ENCODE data around the gene GYS1.

Gene GYS1

GRCh38 chr19:48963371-48964204 lies 29.5 kb downstream of the GYS1 start:
- no peak for DNase-seq (ENCODE audit: low read depth, low spot score)

DNA sequence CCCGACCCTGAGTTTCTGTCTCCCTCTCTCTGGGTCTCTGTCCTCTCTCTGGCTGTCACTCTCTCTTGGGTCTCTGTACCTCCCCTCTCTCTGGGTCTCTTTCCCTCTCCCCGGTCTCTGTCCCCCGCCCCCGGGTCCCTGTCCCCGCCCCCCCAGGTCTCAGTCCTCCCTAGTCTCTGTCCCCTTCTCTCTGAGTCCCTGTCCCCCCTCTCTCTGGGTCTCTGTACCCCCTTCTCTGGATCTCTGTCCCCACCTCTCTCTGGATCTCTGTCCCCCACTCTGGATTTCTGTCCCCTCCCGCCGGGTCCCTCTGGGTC lies 30.3 kb downstream of the GYS1 start:
- DNase-seq (ENCODE audit: low read depth, low spot score), result no peak

DNA sequence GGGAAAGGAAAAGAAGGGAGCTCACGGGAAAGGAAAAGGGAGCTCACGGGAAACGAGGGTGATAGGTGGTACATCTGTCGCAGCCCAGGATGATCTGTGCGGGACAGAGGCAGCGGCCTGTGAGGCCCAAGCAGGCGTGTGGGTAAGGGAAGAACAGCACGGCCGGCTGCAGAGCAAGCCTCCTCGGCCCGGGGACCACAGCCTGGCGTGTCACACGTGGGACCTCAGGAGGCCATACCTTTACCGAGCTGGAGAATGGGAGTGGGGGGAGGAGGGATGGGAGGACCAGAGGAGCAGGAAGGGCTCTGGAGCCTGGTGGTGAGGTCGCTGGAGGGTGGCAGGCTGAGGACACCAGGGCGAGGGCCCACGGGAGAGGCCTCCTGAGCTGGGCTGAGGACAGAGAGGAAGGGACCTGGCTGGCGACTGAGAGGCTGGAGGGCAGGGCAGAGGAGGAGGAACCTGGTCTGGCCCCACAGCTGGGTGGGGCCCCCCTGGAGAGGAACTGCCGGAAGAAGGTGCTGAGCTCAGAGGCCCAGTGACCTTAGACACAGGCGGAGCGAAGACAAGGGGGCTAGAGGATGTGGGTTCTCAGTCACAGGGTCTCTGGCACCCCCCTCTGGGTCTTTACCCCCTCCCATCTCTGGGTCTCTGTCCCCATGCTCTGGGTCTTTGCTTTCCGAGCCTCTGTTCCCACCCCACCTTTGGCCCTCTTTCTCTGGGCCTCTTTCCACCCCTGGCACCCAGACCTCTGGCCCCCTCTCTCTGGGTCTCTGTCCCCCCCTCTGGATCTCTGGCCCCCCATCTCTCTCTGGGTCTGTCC lies 30.9 kb downstream of the GYS1 start:
- DNase-seq (ENCODE audit: low read depth, low spot score), result no peak

DNA sequence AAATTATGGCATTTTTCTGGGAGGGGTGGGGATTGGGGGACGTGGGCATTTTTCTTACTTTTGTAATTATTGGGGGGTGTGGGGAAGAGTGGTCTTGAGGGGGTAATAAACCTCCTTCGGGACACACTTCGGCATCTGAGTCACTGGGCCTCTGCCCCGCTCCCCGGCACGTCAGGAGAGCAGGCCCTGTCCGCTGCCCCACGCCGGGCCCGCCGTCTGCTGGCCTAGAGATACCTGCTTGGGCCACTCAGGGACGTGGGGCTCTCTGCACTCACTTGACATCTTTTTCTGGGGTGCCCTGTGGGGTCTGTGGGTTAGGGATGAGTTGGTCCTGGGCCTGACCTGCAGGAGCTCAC lies 31.5 kb downstream of the GYS1 start:
- no peak for DNase-seq (ENCODE audit: low read depth, low spot score)

DNA sequence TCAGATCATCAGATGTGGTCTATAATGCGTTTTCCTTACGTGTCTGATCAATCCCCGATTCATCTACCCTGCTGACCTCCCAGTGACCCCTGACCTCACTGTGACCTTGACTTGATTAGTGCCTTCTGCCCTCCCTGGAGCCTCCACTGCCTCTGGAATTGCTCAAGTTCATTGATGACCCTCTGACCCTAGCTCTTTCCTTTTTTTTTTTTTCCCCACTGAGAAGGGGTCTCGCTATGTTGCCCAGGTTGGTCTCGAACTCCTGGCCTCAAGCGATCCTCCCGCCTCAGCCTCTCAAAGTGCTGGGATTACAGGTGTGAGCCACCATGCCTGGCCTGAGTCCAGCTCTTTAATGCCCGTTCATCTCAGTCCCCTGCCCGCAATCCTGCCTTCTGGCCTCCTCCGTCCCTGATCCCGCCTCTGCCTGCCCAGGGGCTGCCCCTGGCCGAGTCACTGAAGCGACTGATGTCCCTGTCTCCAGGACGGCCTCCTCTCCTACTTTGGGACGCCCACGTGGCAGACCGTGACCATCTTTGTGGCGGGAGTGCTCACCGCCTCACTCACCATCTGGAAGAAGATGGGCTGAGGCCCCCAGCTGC lies 32.0 kb downstream of the GYS1 start:
- DNase-seq (ENCODE audit: low read depth, low spot score), result no peak

GRCh38 chr19:48959341-48960239 lies 33.5 kb downstream of the GYS1 start:
- DNase-seq (ENCODE audit: low read depth, low spot score), result no peak

- no peak for DNase-seq (ENCODE audit: low read depth, low spot score)
These were observed 35.1 kb downstream of the GYS1 start for GRCh38 chr19:48958006-48958405.

- no peak for DNase-seq (ENCODE audit: low read depth, low spot score)
These were observed 37.7 kb downstream of the GYS1 start for GRCh38 chr19:48955308-48955958.

DNA sequence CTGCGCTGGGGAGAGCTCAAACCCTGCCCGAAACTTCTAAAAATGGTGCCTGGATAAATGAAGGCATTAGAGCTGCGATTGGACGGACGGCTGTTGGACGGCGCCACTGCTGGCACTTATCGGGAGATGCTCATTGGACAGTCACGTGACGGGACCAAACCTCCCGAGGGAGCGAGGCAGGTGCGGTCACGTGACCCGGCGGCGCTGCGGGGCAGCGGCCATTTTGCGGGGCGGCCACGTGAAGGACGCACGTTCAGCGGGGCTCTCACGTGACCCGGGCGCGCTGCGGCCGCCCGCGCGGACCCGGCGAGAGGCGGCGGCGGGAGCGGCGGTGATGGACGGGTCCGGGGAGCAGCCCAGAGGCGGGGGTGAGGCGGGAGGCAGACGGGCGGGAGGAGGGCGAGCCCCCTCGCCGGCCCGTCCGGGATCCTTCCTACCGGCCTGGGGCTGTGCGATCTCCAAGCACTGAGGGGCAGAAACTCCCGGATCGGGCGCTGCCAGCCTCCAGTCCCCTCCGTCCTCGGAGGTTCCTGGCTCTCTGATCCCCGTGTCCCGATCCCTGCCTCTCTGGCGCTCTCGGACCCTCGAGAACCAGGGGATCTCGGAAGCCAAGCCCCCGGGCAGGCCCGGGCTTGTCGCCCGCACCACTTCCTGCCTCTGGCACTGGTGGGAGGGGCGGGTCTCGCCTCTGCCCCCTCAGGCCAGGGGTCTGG lies 38.4 kb downstream of the GYS1 start, which contains the start of gene BAX:
TSS of gene BAX (plus strand) at position 281 of the 713 bp plus-strand sequence. CDS start at position 335, 54 bp downstream.
- DNase-seq (ENCODE audit: low read depth, low spot score), result no peak

- no peak for DNase-seq (ENCODE audit: low read depth, low spot score)
These were observed 39.0 kb downstream of the GYS1 start for GRCh38 chr19:48953990-48954594.

- no peak for DNase-seq (ENCODE audit: low read depth, low spot score)
These were observed 40.0 kb downstream of the GYS1 start for GRCh38 chr19:48953141-48953540.

DNA sequence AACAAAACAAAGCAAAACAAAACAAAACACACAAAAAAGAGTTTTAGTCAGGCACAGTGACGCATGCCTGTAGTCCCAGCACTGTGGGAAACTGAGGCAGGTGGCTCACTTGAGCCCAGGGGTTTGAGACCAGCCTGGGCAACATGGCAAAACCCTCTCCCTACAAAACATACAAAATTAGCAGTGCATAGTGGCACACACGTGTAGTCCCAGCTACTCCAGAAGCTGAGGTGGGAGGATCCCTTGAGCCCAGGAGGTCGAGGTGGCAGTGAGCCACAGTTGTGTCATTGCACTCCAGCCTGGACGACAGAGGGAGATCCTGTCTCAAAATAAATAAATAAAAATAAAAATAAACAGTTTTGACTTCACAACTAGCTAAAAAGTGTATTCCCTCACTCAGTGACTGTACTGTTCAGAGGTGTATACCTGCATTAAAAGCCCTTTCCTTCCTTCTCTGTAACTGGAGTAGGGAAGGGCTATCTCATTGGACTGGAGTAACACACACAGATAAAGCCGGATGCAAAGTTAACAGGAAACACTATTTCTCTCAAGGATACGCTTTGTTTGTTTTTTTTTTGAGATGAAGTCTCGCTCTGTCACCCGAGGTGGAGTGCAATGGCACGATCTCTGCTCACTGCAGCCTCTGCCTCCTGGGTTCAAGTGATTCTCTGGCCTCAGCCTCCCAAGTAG lies 42.1 kb downstream of the GYS1 start:
- DNase-seq (ENCODE audit: low read depth, low spot score), result no peak

DNA sequence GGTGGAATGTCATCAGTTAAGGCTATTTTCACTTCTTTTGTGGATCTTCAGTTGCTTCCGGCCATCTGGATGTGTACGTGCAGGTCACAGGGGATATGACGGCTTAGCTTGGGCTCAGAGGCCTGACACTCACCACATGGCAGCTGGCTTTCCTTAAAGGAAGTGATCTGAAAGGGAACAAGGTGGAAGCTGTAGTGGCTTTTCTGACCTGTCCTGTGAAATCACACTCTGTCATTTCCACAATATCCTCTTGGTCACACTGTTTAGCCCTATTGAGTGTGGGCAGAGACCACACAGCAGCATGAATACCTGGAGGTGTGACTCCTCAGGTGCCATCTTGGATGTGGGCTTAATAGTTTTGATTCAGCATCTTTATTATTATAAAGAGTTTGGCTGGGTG lies 43.0 kb downstream of the GYS1 start:
- no peak for DNase-seq (ENCODE audit: low read depth, low spot score)

DNA sequence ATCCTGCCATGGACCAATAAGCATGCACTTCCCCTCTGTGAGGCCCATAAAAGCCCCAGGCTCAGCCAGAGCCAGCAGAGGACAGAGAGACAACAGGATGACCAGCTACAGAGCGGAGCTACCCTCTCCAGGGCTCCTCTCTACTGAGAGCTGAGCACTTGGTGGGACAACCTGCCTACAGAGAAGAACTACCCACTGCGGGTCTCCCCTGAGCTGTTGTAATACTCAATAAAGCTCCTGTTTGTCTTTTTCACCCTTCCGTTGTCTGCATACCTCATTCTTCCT lies 45.9 kb downstream of the GYS1 start:
- no peak for DNase-seq (ENCODE audit: low read depth, low spot score)

GRCh38 chr19:48946463-48947257 lies 46.4 kb downstream of the GYS1 start:
- no peak for DNase-seq (ENCODE audit: low read depth, low spot score)

DNA sequence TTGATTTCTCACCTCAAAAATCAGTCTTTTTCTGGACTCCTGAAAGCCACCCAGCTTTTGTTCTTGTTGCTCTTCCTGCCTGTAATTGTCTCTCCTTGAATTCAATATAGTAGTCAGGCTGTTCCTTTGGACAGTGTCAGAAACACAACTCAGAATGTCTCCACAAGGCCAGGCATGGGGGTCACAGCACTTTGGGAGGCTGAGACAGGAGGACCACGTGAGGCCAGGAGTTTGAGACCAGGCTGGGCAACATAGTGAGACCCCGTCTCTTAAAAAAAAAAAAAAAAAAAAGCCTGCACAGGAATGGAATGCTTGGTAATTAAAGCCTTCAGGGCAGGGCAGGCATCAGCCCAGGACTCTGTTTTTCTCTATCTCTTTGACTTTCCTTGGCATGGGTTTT lies 47.3 kb downstream of the GYS1 start:
- DNase-seq (ENCODE audit: low read depth, low spot score), result no peak

- DNase-seq (ENCODE audit: low read depth, low spot score), result no peak
These were observed 47.7 kb downstream of the GYS1 start for GRCh38 chr19:48945415-48945814.

- no peak for DNase-seq (ENCODE audit: low read depth, low spot score)
These were observed 50.0 kb downstream of the GYS1 start for GRCh38 chr19:48943081-48943480.

- no peak for DNase-seq (ENCODE audit: low read depth, low spot score)
These were observed 52.2 kb downstream of the GYS1 start for GRCh38 chr19:48940902-48941301.
